Panc1 (cell line): ENCODE data around the gene TMEM253. TPM values are rescaled to one million over a fixed set of nuclear protein-coding genes. Genes with fewer than 3 reads are reported as not detected.

Experiments used
- ATAC-seq: fragments of 200-7000 bp; cut with Tn5 transposase; 2 replicates; pipeline ENCODE4 v1.9.1; 2020; ENCODE audit warnings: mild to moderate bottlenecking, moderate library complexity
- Bru-seq: library from RNA; stranded (reverse); fragments of 400-500 nt; gene quantifications from one replicate; lab custom pipeline; 2021; lab: Mats Ljungman, UMichigan
- BruChase-seq, 2 experiments: library from RNA; stranded (reverse); fragments of 400-500 nt; gene quantifications; one replicate each; lab custom pipeline; 2021; lab: Mats Ljungman, UMichigan
- BruUV-seq: library from RNA; stranded (reverse); fragments of 400-500 nt; replicated peaks from 2 replicates; lab custom pipeline; 2021; lab: Mats Ljungman, UMichigan
- CTCF ChIA-PET: fragments of 300-600 bp; sonication (Branson Sonifier 250); formaldehyde crosslinking; loops from one replicate; lab custom pipeline; 2022; ENCODE audit warnings: antibody characterized with exemption; lab: Charles Lee
- POLR2A ChIA-PET: fragments of 300-600 bp; sonication (Branson Sonifier 250); formaldehyde crosslinking; loops from one replicate; lab custom pipeline; 2022; ENCODE audit warnings: antibody characterized with exemption; lab: Charles Lee
- DNase-seq: peaks from one replicate; pipeline ENCODE4 v3.0.0-alpha.2; 2010; ENCODE audit warnings: low read depth, low spot score
- H3K27ac ChIP-seq: 2 replicates; pipeline ENCODE4 v1.5.1; 2011; ENCODE audit warnings: mild to moderate bottlenecking, low read length, inconsistent platforms
- H3K27me3 ChIP-seq: fragments of 200-500 bp; sonication (Bioruptor generic); 2 replicates; pipeline ENCODE4 v1.6.0; 2014; ENCODE audit warnings: low read length, inconsistent platforms; ENCODE audit not compliant: control insufficient read depth, insufficient read depth
- H3K36me3 ChIP-seq: fragments of 200-500 bp; sonication (Bioruptor generic); 2 replicates; pipeline ENCODE4 v1.5.1; 2014; ENCODE audit warnings: inconsistent platforms, mild to moderate bottlenecking, low read length, moderate library complexity; ENCODE audit not compliant: control insufficient read depth, insufficient read depth
- H3K4me1 ChIP-seq: 2 replicates; pipeline ENCODE4 v1.5.1; 2011; ENCODE audit warnings: inconsistent platforms, mild to moderate bottlenecking, low read length, moderate library complexity; ENCODE audit not compliant: control insufficient read depth, insufficient read depth
- H3K4me3 ChIP-seq, 2 experiments: 2 replicates each; pipeline ENCODE4 v1.5.1; 2011 to 2012; ENCODE audit warnings: low read depth in 2 of 2, low read length in 2 of 2, mild to moderate bottlenecking in 2 of 2, inconsistent platforms in 1 of 2, moderate library complexity in 1 of 2
- H3K9me3 ChIP-seq: fragments of 200-500 bp; sonication (Bioruptor generic); 2 replicates; pipeline ENCODE4 v1.5.1; 2014; ENCODE audit warnings: low read depth, mild to moderate bottlenecking, inconsistent platforms, low read length, moderate library complexity; ENCODE audit not compliant: control insufficient read depth, insufficient read depth
- CTCF ChIP-seq: fragments of 450-650 bp; IDR thresholded peaks from 2 replicates; pipeline ENCODE4 v1.5.1; 2017; ENCODE audit warnings: mild to moderate bottlenecking
- POLR2AphosphoS5 ChIP-seq: IDR thresholded peaks from 2 replicates; pipeline ENCODE4 v1.6.1; 2012; ENCODE audit warnings: mild to moderate bottlenecking, low read depth, low read length, moderate library complexity
- REST ChIP-seq, 2 experiments: IDR thresholded peaks; 2 replicates each; pipeline ENCODE4 v1.6.1; 2011 to 2012; ENCODE audit warnings: low read depth in 2 of 2, control low read depth in 1 of 2, low read length in 1 of 2, mild to moderate bottlenecking in 1 of 2, moderate library complexity in 1 of 2; ENCODE audit not compliant: insufficient read depth in 1 of 2
- SIN3A ChIP-seq: IDR thresholded peaks from 2 replicates; pipeline ENCODE4 v1.6.1; 2012; ENCODE audit warnings: low read depth, mild to moderate bottlenecking, low read length, moderate library complexity, borderline replicate concordance; ENCODE audit not compliant: insufficient read depth
- TCF7L2 ChIP-seq: IDR thresholded peaks from 2 replicates; pipeline ENCODE4 v1.6.1; 2011; ENCODE audit warnings: mild to moderate bottlenecking, low read depth, low read length, inconsistent platforms
- in situ Hi-C: cut with HindIII; loops from 2 replicates; pipeline ENCODE4 v1.10.0; 2016; ENCODE audit warnings: low sequenced_read_pairs, low pct_unique_long_range_greater_than_20kb
- intact Hi-C: fragments of 100-400 bp; cut with micrococcal nuclease; formaldehyde crosslinking; loops from one replicate; pipeline ENCODE4 v1.10.0; 2022; ENCODE audit not compliant: unreplicated experiment
- long read RNA-seq: library from polyadenylated mRNA; unstranded; transcript quantifications from one replicate; pipeline ENCODE4 v2.0.0, GENCODE V29; 2021; ENCODE audit not compliant: unreplicated experiment
- polyA plus RNA-seq: library from polyadenylated mRNA; unstranded; fragments of >200 nt; gene quantifications from one replicate; pipeline ENCODE4 v1.2.1, GENCODE V29; 2012; ENCODE audit warnings: missing spikeins; ENCODE audit not compliant: insufficient read length
- total RNA-seq: library from RNA; stranded (reverse); gene quantifications from one replicate; pipeline ENCODE4 v1.2.1, GENCODE V29; 2021; ENCODE audit not compliant: unreplicated experiment

The TMEM253 gene
- total RNA-seq (0.33 TPM), Bru-seq, nascent RNA (percentile 27 among the genes with signal in this experiment), BruChase-seq, experiment 1, labeled RNA remaining after a 2-hour chase (percentile 17 among the genes with signal in this experiment), BruChase-seq, experiment 2, labeled RNA remaining after a 6-hour chase (percentile 33 among the genes with signal in this experiment)
- polyA plus RNA-seq, result 0.76 TPM
- long read RNA-seq, result 0 reads

GRCh38 chr14:21100931-21101330, at the start of gene TMEM253:
TMEM253 (plus strand) TSS chr14:21101066; CDS start chr14:21101344, 278 bp downstream.
- BruUV-seq, result no TSS peak
- Histone ChIP-seq H3K4me1 (peaks cover 15% of the 10 kb centered on the region), H3K4me3 (no peak within 1 kb of the TSS), H3K27me3 (no peaks in the 10 kb centered on the region), H3K36me3 (no peaks in the 10 kb centered on the region), H3K9me3 (no peaks in the 10 kb centered on the region), H3K27ac (no peak within 1 kb of the TSS)
- intact Hi-C loops (no loop called here), in situ Hi-C loops (no loop called here)
- TF ChIP-seq REST (IDR thresholded peaks at IDR 0.05; ENCODE audit: insufficient read depth in 1 of 2, low read depth in 2 of 2, low read length in 1 of 2) (no peak), TCF7L2 (no peak), SIN3A (no peak), POLR2AphosphoS5 (no peak), CTCF (no peak)
- no peak for ATAC-seq
- no peak for DNase-seq
- ChIA-PET POLR2A (no interaction called here), CTCF (no interaction called here)

- ATAC-seq (no peak), DNase-seq (no peak)
- intact Hi-C loops (no loop called here), in situ Hi-C loops (no loop called here)
- ChIA-PET POLR2A (no interaction called here), CTCF (interaction anchor here (0.6 kb wide), 1 partner anchor 32 kb away, joined by 4 read pairs; no protein-coding TSS in a partner anchor)
- Histone ChIP-seq H3K36me3 (no peaks in the 10 kb centered on the region), H3K4me1 (no peaks in the 10 kb centered on the region), H3K27ac (no peak overlapping the region), H3K9me3 (no peaks in the 10 kb centered on the region), H3K4me3 (no peak overlapping the region), H3K27me3 (no peaks in the 10 kb centered on the region)
- no TSS peak for BruUV-seq
- TF ChIP-seq POLR2AphosphoS5, result no peak
- no peak for TF ChIP-seq REST (IDR thresholded peaks at IDR 0.05; ENCODE audit: insufficient read depth in 1 of 2, low read depth in 2 of 2, low read length in 1 of 2)
- TF ChIP-seq CTCF, result no peak
- no peak for TF ChIP-seq TCF7L2
- no peak for TF ChIP-seq SIN3A
Measured at GRCh38 chr14:21053184-21054122, 47.4 kb upstream of the TMEM253 start.
